ENCODE results near the gene CCL16.

The CCL16 gene

DNA sequence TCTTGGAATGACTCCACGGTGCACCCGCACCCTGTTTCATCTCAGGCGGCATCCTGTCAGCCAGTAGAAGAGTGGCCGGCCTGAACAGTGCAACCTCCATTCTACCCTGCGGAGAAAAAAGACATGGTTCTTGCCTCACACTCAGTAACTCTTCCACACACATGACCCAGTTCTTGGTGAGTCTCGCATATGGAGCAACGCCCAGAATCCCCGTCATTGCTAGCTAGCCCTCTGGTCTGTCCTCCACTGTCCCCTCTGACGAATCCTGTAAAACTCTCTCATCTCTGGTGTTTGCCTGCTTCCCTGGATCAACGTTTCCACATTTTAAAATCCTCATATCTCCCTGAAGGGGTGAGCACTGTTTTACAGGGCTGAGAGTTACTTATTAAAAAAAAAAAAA, 46.5 kb downstream of the CCL16 start:
- DNase-seq (ENCODE audit: low spot score): no peak

DNA sequence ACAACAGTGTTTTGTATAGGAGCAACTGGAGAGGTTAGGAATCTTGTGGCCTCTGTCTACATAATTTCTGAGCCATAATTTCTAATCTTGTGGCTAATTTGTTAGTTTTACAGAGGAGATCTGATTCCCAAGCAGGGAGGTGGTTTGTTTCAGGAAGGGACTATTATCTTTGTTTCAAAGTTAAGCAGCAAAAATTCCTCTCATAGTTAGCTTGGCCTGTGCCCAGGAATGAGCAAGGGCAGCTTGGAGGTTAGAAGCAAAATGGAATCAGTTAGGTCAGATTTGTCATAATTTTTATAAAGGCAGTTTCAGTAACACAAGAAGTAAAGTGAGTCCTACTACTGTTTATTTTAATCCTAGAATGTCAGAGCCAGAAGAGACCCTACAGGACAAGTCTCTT, 48.7 kb downstream of the CCL16 start:
- DNase-seq (ENCODE audit: low spot score): no peak

DNA sequence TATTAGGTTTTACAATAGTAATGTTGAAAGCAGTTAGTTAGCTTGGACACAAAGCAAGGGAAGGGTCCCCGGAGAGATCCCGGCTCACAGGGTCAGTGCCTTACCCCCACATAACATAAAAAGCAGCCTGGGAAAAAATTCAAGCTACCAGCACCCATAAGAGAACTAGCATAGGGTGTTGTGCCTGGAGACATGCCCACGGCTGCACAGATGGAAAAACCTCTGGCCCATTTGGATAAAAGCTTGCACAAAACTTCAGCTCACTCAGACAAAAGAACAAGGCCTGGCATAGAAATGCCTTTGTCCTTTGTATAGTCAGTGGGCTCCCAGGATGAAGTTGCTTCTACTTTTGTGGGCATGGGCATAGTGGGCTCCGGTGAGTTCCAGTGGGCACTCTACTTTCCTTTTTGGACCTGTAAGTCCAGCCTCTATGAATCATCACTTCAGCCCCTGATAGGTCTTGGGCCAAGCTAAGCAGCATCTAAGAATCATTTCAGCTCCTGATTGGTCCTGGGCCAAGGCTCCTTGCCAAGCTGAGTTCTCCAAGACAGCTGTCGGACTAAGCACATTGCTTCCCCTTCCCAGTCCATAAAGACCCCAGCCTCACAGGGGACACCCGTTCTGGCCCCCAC, 49.4 kb downstream of the CCL16 start:
- DNase-seq (ENCODE audit: low spot score): no peak

GRCh38 chr17:35930211-35931065, 50.9 kb downstream of the CCL16 start, which contains the start of gene RDM1:
Gene RDM1, minus strand, starts transcription at chr17:35930773. Its CDS starts 46 bp downstream, at chr17:35930727.
- peak; percentile 76 for DNase-seq (ENCODE audit: low spot score)

- no peak for DNase-seq (ENCODE audit: low spot score)
Observed at GRCh38 chr17:35927714-35928113, 53.6 kb downstream of the CCL16 start.

Measured in CD4-positive, alpha-beta T cell treated with Interleukin-2 at 100 ng/mL for 4 hours (primary cell).